Urinary bladder (tissue), 4 donors: ENCODE data around the gene GPR32. TPM values are rescaled to one million over a fixed set of nuclear protein-coding genes. Genes with fewer than 3 reads are reported as not detected.
"Not testable (repeated sequence)": the region's sequence is repeated elsewhere in the genome, so short reads cannot be mapped to it uniquely, and the experiment has no call there.

Experiments
- DNase-seq: peaks from one replicate; pipeline ENCODE4 v3.0.0-alpha.2; 2015; ENCODE audit errors: extremely low spot score
- H3K27ac ChIP-seq: one replicate; pipeline ENCODE4 v1.5.1; 2013; ENCODE audit warnings: low read depth, mild to moderate bottlenecking, moderate library complexity
- H3K36me3 ChIP-seq: one replicate; pipeline ENCODE4 v1.6.1; 2013; ENCODE audit warnings: mild to moderate bottlenecking, moderate library complexity; ENCODE audit not compliant: insufficient read depth
- H3K4me1 ChIP-seq: one replicate; pipeline ENCODE4 v1.6.1; 2013; ENCODE audit warnings: mild to moderate bottlenecking, moderate library complexity; ENCODE audit not compliant: insufficient read depth
- H3K4me3 ChIP-seq: one replicate; pipeline ENCODE4 v1.5.1; 2013; ENCODE audit warnings: low read depth, low read length
- WGBS: extraction: QIAGEN DNeasy Blood & Tissue Kit; methylation state at CpG from one replicate; pipeline ENCODE4 v1.1.7; 2013; 5-methylcytosine and 5-hydroxymethylcytosine counted together
- polyA plus RNA-seq: library from polyadenylated mRNA; stranded (reverse); fragments of 200-250 nt; gene quantifications from one replicate; pipeline ENCODE4 v1.2.3, GENCODE V29; 2013
- total RNA-seq: library from RNA; depleted of rRNA; stranded (reverse); fragments of >200 nt; gene quantifications from one replicate; pipeline ENCODE4 v1.2.3, GENCODE V29; 2014
- donor health status: healthy with polysubstance abuse.
- donor health status: healthy.

The GPR32 gene
- total and polyA plus RNA-seq, 2 donors: not detected

DNA sequence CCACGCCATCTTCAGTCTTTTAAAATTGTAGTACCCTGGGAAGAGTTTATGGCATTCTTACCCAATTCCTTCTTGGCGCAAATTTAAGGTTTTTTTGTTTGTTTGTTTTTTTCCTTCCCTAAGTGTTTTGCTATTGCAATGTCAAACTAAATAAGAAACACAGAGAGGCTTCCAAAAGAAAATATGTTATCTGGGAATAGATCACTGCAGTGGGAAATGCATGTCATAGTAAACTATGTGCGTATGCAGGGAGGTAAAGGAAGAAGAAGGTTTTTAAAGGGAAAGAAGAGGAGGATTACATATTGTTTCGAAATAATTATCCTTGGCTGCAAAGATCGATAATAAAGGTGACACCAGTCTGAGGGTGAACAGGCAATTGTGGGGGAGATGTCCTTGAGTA lies 33.9 kb upstream of the GPR32 start:
- H3K36me3 ChIP-seq: no peaks in the 10 kb centered on the region
- no peaks in the 10 kb centered on the region for H3K4me1 ChIP-seq
- no peak for DNase-seq
- WGBS: 63% methylated on average over 5 of the region's 5 CpGs
- H3K27ac ChIP-seq: no peak overlapping the region
- no peak overlapping the region for H3K4me3 ChIP-seq

DNA sequence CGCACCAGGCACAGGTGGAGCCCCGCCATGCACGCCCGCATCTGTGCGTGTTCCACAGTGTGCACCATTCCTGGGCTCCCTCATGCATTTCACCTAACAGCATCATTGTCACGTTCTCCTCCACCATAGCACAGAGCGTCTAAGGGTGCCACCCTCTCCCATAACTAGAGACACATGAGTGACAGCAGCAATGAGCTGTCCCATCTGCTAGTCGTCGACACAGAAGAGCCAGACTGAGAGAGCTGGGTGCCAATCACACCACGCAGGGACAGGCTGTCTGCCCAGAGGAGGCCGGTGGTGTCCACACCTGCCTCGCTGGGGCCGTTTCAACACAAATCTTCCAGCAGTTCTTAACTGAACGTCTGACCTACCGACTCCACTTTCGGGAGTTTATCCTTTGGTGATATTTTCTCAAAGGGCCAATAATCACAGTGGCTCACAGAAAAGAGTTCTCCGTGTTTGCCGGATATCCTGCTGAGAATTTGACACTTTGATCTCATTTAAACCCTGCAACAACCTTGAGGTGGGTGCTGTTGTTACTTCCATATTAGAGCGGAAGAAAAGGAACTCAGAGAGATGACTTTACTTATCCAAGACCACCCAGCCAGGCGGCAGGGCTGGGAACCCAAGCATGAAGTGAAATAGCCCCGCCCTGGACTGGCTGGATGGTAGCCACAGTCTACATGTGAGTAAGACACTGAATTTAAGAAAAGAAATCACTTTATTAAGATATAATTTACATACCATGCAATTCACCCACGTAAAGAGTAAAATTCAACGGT lies 30.9 kb upstream of the GPR32 start:
- H3K4me3 ChIP-seq: no peak overlapping the region
- no peak for DNase-seq
- 78% methylated on average over 23 of the region's 23 CpGs for WGBS
- H3K27ac ChIP-seq: no peak overlapping the region
- H3K4me1 ChIP-seq: no peaks in the 10 kb centered on the region
- H3K36me3 ChIP-seq: no peaks in the 10 kb centered on the region

DNA sequence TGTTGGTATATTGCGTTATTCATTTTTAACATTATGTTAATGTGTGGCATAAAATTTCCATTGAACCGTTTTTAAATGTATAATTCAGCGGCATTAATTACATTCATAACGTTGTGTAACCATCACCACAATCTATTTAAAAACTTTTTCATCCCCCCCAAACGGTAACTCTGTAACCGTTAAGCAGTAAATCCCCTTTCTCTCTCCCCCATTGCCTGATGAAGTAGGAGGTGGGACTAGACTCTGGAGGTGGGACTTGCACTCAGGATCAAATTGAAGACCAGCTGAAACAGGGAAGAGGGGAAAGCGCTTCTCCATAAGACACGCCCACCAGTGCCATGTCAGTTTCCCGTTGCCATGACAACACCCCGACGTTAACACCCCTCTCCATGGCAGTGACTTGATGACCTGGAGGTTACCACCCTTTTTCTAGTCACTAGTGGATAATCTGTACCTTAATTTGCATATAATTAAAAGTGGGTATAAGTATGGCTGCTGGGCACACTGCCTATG lies 30.3 kb upstream of the GPR32 start:
- Histone ChIP-seq H3K4me1 (no peaks in the 10 kb centered on the region), H3K4me3 (no peak overlapping the region), H3K27ac (no peak overlapping the region), H3K36me3 (no peaks in the 10 kb centered on the region)
- DNase-seq: no peak
- 56% methylated on average over 11 of the region's 11 CpGs for WGBS

DNA sequence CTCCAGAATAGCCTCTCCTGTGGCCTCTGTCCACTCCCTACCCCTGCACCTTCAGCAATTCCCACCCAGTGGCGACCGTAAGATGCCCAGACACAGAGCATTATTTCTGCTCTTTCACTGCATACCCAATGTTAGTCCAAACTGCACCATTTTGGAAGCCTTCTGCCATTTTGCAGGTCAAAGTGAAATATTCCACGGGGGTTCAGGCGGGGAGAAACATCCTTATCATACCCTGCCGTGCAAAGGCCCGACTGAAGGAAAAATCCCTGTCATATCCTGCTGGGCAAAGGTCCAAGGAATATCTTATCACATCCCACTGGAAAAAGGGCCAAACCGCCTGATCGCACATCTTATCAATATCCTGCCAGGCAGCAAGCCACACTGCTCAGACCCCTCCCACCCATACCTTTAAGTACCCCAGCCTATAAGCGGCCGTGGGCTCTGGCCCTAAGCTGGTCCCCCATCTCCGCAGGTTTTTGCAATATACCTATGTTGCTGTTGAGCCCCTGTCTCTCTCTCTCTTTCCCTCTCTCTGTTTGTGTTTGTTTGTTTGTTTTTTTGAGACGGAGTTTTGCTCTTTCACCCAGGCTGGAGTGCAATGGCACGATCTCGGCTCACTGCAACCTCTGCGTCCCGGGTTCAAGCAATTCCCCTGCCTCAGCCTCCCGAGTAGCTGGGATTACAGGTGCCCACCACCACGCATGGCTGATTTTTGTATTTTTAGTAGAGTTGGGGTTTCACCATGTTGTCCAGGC lies 28.9 kb upstream of the GPR32 start:
- no peaks in the 10 kb centered on the region for H3K36me3 ChIP-seq
- no peaks in the 10 kb centered on the region for H3K4me1 ChIP-seq
- H3K27ac ChIP-seq: no peak overlapping the region
- H3K4me3 ChIP-seq: no peak overlapping the region
- 58% methylated on average over 18 of the region's 18 CpGs for WGBS
- DNase-seq: no peak

DNA sequence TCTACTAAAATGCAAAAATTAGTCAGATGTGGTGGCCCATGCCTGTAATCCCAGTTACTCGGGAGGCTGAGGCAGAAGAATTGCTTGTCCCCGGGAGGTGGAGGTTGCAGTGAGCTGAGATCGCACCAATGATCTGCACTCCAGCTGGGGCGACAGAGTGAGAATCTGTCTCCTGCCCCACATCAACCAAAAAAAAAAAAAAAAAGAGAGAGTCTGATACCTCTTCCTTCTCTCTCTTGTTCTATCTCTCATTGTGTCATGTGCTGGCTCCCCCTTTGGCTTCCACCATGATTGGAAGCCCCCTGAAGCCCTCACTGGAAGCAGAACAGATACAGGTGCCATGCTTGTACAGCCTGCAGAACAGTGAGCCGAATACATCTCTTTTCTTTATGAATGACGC lies 26.7 kb upstream of the GPR32 start:
- WGBS: 91% methylated on average over 6 of the region's 6 CpGs
- Histone ChIP-seq H3K4me3 (no peak overlapping the region), H3K36me3 (no peaks in the 10 kb centered on the region), H3K27ac (no peak overlapping the region), H3K4me1 (no peaks in the 10 kb centered on the region)
- DNase-seq: no peak

DNA sequence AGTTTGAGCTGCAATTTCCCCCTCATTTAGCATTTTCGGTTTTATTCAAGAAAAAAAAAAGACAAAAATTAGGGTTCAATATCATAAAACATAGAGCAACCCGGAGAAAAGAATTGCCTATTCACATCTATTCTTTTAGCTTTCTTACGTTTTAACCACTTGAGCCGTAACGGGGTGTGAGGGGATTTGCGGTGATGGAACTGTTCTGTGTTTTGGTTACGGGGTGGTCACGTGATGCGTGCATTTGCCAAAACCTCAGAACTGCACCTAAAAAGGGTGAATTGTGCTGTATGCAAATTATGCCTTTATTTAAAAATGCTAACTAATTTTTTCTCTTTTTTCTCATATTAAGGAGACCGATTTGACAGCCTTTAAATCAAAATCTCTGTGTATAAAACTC lies 25.0 kb upstream of the GPR32 start:
- 52% methylated on average over 10 of the region's 10 CpGs for WGBS
- Histone ChIP-seq H3K36me3 (no peaks in the 10 kb centered on the region), H3K4me1 (no peaks in the 10 kb centered on the region), H3K27ac (no peak overlapping the region), H3K4me3 (no peak overlapping the region)
- no peak for DNase-seq

DNA sequence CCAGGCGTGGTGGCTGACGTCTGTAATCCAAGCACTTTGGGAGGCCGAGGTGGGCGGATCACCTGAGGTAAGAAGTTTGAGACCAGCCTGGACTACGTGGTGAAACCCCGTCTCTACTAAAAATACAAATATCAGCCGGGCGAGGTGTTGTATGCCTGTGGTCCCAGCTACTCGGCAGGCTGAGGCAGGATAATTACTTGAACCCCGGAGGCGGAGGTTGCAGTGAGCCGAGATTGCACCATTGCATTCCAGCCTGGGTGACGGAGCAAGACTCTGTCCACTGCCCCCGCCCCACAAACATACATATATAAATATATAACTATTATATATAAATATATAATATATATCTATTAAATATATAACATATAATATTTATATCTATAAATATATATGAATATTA lies 23.1 kb upstream of the GPR32 start:
- 89% methylated on average over 14 of the region's 14 CpGs for WGBS
- H3K36me3 ChIP-seq, DNase-seq, H3K4me1 ChIP-seq, H3K4me3 ChIP-seq, H3K27ac ChIP-seq: not testable (repeated sequence)

DNA sequence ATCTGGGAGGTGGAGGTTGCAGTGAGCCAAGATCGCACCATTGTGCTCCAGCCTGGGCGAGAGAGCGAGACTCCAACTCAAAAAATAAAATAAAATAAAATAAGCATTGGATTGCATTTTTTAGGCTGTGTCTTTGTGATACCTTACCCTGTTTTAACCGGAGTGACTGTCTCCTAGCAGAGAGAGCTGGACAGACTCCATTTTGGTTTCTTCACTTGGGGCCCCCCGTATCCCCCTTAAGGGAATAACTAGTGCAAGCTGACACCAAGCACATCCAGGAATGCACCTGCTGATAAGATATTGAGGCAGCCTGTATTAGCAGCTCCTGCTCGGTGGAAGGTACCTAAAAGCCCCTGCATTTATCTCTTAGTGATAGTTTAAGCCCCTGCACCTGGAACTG lies 20.8 kb upstream of the GPR32 start:
- H3K4me1 ChIP-seq: no peaks in the 10 kb centered on the region
- 59% methylated on average over 6 of the region's 6 CpGs for WGBS

DNA sequence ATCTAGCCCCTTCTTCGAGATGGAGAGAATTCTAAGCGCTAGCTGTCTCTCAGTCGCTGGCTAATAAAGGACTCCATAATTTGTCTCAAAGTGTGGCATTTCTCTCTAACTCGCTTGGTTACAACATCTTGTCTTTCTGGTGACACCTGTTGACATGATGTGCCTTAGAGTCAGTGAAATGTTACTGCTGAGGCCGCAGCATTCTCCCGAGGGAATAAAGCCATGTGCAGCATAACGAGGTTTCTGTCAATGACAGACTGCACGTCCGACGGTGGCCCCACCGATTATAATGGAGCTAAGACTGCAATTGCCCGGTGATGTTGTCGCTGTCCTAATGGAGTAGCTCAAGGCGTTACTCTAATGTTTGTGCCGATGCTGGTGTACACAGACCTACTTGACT lies 20.3 kb upstream of the GPR32 start:
- no peak for DNase-seq
- WGBS: 70% methylated on average over 15 of the region's 15 CpGs
- no peaks in the 10 kb centered on the region for H3K4me1 ChIP-seq
- H3K27ac ChIP-seq: no peak overlapping the region
- no peaks in the 10 kb centered on the region for H3K36me3 ChIP-seq
- H3K4me3 ChIP-seq: no peak overlapping the region

More for the DNA sequence above, 20.8 kb upstream of the GPR32 start:
- no peak overlapping the region for H3K4me3 ChIP-seq
- no peak for DNase-seq
- no peaks in the 10 kb centered on the region for H3K36me3 ChIP-seq
- no peak overlapping the region for H3K27ac ChIP-seq

DNA sequence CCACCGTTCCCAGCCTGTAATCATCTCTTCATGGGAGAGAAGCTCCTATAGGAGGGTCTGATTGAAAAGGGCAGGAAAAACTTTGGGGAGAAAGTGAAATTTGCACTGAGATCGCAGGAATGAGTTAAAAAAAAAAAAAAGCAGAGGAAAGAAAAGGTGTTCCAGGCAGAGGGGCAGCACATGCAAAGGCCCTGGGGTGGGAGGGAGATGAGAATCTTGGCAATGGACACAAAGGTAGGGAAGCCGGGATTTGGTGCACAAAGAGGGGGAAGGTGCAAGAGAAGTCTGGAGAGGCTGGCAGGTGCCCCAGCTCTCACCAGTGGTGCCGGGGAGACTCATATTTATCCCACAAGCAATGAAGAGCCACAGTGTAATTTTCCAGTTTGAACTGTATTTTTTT lies 16.4 kb upstream of the GPR32 start:
- H3K27ac ChIP-seq: no peak overlapping the region
- no peaks in the 10 kb centered on the region for H3K36me3 ChIP-seq
- WGBS: 82% methylated on average over 4 of the region's 4 CpGs
- no peaks in the 10 kb centered on the region for H3K4me1 ChIP-seq
- no peak overlapping the region for H3K4me3 ChIP-seq
- DNase-seq: no peak

DNA sequence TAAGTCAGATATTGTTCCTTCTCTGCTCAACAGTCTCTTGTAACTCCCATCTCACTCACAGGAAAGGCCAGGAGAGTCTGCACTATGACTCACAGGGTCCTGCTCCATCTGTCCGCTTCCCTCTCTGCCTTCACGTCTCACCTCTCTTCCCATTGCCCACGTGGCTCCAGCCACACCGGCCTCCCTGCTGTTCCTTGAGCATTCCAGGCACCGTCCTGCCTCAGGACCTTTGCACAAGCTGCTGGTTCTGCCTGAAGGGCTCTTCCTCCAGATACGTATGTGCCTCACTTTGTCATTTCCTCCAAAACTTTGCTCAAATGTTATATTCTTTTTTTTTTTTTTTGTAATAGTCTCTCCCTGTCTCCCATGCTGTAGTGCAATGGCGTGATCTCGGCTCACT lies 14.0 kb upstream of the GPR32 start:
- DNase-seq, H3K36me3 ChIP-seq, H3K27ac ChIP-seq, H3K4me1 ChIP-seq, H3K4me3 ChIP-seq: not testable (repeated sequence)
- 70% methylated on average over 8 of the region's 8 CpGs for WGBS

DNA sequence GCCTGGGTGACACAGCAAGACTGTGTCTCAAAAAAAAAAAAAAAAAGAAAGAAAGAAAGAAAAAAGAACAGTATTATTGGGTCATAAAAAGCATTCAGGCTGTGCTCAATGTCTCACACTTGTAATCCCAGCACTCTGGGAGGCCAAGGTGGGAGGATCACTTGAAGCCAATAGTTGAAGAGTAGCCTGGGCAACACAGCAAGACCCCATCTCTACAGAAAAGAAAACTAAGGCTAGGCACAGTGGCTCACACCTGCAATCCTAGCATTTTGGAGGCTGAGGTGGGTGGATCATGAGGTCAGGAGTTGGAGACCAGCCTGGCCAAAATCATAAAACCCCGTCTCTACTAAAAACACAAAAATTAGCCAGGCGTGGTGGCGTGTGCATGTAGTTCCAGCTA lies 12.6 kb upstream of the GPR32 start:
- not testable (repeated sequence) for H3K4me3 ChIP-seq, DNase-seq, H3K4me1 ChIP-seq, H3K27ac ChIP-seq, H3K36me3 ChIP-seq
- WGBS: 91% methylated on average over 3 of the region's 3 CpGs

DNA sequence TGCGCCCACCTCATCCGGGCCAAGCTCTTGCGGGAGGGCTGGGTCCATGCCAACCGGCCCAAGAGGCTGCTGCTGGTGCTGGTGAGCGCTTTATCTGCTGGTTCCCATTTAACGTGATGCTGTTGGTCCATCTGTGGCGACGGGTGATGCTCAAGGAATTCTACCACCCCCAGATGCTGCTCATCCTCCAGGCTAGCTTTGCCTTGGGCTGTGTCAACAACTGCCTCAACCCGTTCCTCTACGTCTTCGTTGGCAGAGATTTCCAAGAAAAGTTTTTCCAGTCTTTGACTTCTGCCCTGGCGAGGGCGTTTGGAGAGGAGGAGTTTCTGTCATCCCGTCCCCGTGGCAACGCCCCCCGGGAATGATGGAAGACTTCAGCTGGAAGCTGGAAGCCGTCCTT lies 11.2 kb upstream of the GPR32 start:
- H3K4me1 ChIP-seq, DNase-seq, H3K36me3 ChIP-seq, H3K27ac ChIP-seq, H3K4me3 ChIP-seq: not testable (repeated sequence)
- WGBS: 83% methylated on average over 18 of the region's 18 CpGs

DNA sequence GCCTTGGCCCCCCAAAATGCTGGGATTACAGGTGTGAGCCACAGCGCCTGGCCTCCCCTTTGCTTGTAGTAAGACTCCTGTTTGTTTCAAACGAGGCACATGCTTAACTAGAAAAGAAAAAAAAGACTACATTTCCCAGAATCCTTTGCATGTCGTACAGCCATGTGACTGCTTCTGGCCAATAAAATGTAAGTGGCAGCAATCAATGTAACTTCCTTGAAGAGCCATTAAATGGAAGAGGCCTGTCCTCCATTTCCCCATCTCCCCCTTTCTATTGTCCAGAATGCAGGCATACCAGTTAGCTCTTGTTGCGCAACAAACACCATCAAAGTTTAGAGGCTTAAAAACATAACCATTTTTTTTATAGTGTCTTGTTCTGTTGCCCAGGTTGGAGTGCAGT lies 10.4 kb upstream of the GPR32 start:
- WGBS: 81% methylated on average over 4 of the region's 4 CpGs
- no peak for DNase-seq
- H3K4me1 ChIP-seq: no peaks in the 10 kb centered on the region

More for the DNA sequence above, 10.4 kb upstream of the GPR32 start:
- Histone ChIP-seq H3K36me3 (no peaks in the 10 kb centered on the region), H3K4me3 (no peak overlapping the region), H3K27ac (no peak overlapping the region)
